Common myeloid progenitor, CD34-positive (primary cell): ENCODE results near the gene PMM2.

Experiments
- CTCF ChIA-PET: fragments of 350-600 bp; sonication (Branson Sonifier 250); formaldehyde crosslinking; loops from one replicate; lab custom pipeline; 2021; ENCODE audit warnings: antibody characterized with exemption; lab: Charles Lee
- POLR2A ChIA-PET: fragments of 350-600 bp; sonication (Branson Sonifier 250); formaldehyde crosslinking; loops from one replicate; lab custom pipeline; 2021; ENCODE audit warnings: antibody characterized with exemption; lab: Charles Lee
- DNase-seq, 3 donors: peaks; one replicate each; pipeline versions ENCODE4 v3.0.0 to v3.0.0-alpha.2; 2013
- H3K27ac ChIP-seq, 2 experiments: 1 replicate in 1 of 2; 2 replicates in 1 of 2; pipeline ENCODE4 v1.7.0; 2013; ENCODE audit warnings: inconsistent platforms in 2 of 2, low read length in 2 of 2, mild to moderate bottlenecking in 2 of 2, low read depth in 1 of 2, moderate library complexity in 1 of 2; ENCODE audit not compliant: severe bottlenecking in 2 of 2, insufficient read depth in 1 of 2, poor library complexity in 1 of 2
- H3K27me3 ChIP-seq, 5 experiments: replicated peaks in 2 of 5; 1 replicate in 3 of 5; 2 replicates in 2 of 5; pipeline versions ENCODE4 v1.6.1 to v1.7.0; 2013; ENCODE audit warnings: low read length in 4 of 5, mild to moderate bottlenecking in 2 of 5, moderate library complexity in 2 of 5, inconsistent platforms in 1 of 5; ENCODE audit not compliant: insufficient read depth in 5 of 5, control insufficient read depth in 4 of 5
- H3K36me3 ChIP-seq, 4 experiments: 1 replicate in 2 of 4; 2 replicates in 2 of 4; pipeline versions ENCODE4 v1.6.1 to v1.7.0; 2013; ENCODE audit warnings: low read length in 3 of 4, control low read depth in 1 of 4, mild to moderate bottlenecking in 1 of 4; ENCODE audit not compliant: control insufficient read depth in 4 of 4, insufficient read depth in 4 of 4
- H3K4me1 ChIP-seq, 4 experiments: 1 replicate in 3 of 4; 2 replicates in 1 of 4; pipeline versions ENCODE4 v1.6.1 to v1.7.1; 2013; ENCODE audit warnings: low read length in 3 of 4, mild to moderate bottlenecking in 3 of 4, control low read depth in 1 of 4, inconsistent platforms in 1 of 4, moderate library complexity in 1 of 4; ENCODE audit not compliant: control insufficient read depth in 4 of 4, insufficient read depth in 4 of 4; ENCODE audit errors: control extremely low read depth in 1 of 4
- H3K4me3 ChIP-seq, 7 experiments: 1 replicate in 4 of 7; 2 replicates in 3 of 7; pipeline versions ENCODE4 v1.5.1 to v1.7.0; 2013; ENCODE audit warnings: mild to moderate bottlenecking in 7 of 7, low read length in 6 of 7, moderate library complexity in 6 of 7, inconsistent platforms in 2 of 7, low read depth in 2 of 7, control low read depth in 1 of 7; ENCODE audit not compliant: insufficient read depth in 4 of 7, control insufficient read depth in 1 of 7; ENCODE audit errors: extremely low read depth in 1 of 7
- H3K9me3 ChIP-seq, 5 experiments: 1 replicate in 4 of 5; 2 replicates in 1 of 5; pipeline versions ENCODE4 v1.6.1 to v1.7.1; 2013; ENCODE audit warnings: low read length in 4 of 5, mild to moderate bottlenecking in 2 of 5, inconsistent platforms in 1 of 5, low read depth in 1 of 5, moderate library complexity in 1 of 5; ENCODE audit not compliant: control insufficient read depth in 4 of 5, insufficient read depth in 2 of 5; ENCODE audit errors: control extremely low read depth in 1 of 5
- WGBS: methylation state at CpG from one replicate; pipeline ENCODE4 v1.1.5; 2013; ENCODE audit not compliant: insufficient coverage; 5-methylcytosine and 5-hydroxymethylcytosine counted together

PMM2 gene

GRCh38 chr16:8885674-8886592 is 88.3 kb downstream of the PMM2 start:
- DNase-seq: no peak
- no peak overlapping the region for H3K4me3 ChIP-seq
- H3K4me1 ChIP-seq: no peaks in the 10 kb centered on the region
- ChIA-PET CTCF (interaction anchor here (0.9 to 8.3 kb wide), 6 partner anchors 10 to 317 kb away, joined by 3 to 85 read pairs (median 4); no protein-coding TSS in a partner anchor), POLR2A (interaction anchor here (0.6 kb wide), 1 partner anchor 57 kb away, joined by 3 read pairs; no protein-coding TSS in a partner anchor)
- peaks cover 0 to 24% (median 6%) of the 10 kb centered on the region in 5 experiments for H3K27me3 ChIP-seq
- WGBS: 29% methylated on average over 19 of the region's 20 CpGs
- H3K9me3 ChIP-seq: no peaks in the 10 kb centered on the region
- peaks cover 0 to 14% (median 7%) of the 10 kb centered on the region in 4 experiments for H3K36me3 ChIP-seq
- no peak overlapping the region for H3K27ac ChIP-seq

- Histone ChIP-seq H3K4me3 (no peak overlapping the region), H3K27me3 (peaks cover 0 to 24% (median 6%) of the 10 kb centered on the region in 5 experiments), H3K9me3 (no peaks in the 10 kb centered on the region), H3K4me1 (no peaks in the 10 kb centered on the region), H3K36me3 (peaks cover 0 to 22% (median 12%) of the 10 kb centered on the region in 4 experiments), H3K27ac (no peak overlapping the region)
- CTCF ChIA-PET: interaction anchor here (1.3 to 8.3 kb wide), 3 partner anchors 9 to 222 kb away, joined by 3 to 85 read pairs (median 8); no protein-coding TSS in a partner anchor
- WGBS: 78% methylated on average over 17 of the region's 19 CpGs
- POLR2A ChIA-PET: interaction anchor here (0.6 kb wide), 1 partner anchor 58 kb away, joined by 3 read pairs; no protein-coding TSS in a partner anchor
- no peak for DNase-seq
Measured at GRCh38 chr16:8886593-8887430, 89.2 kb downstream of the PMM2 start.

GRCh38 chr16:8887431-8887765 is 89.8 kb downstream of the PMM2 start:
- POLR2A ChIA-PET: no interaction called here
- 98% methylated on average over 6 of the region's 6 CpGs for WGBS
- H3K4me1 ChIP-seq: no peaks in the 10 kb centered on the region
- no peak for DNase-seq
- peaks cover 0 to 24% (median 6%) of the 10 kb centered on the region in 5 experiments for H3K27me3 ChIP-seq
- no peaks in the 10 kb centered on the region for H3K9me3 ChIP-seq
- CTCF ChIA-PET: interaction anchor here (0.8 to 4.7 kb wide), 3 partner anchors 7 to 68 kb away, joined by 3 to 34 read pairs (median 3); no protein-coding TSS in a partner anchor
- peaks cover 0 to 28% (median 18%) of the 10 kb centered on the region in 4 experiments for H3K36me3 ChIP-seq
- H3K27ac ChIP-seq: no peak overlapping the region
- no peak overlapping the region for H3K4me3 ChIP-seq

- no peak overlapping the region for H3K27ac ChIP-seq
- POLR2A ChIA-PET: no interaction called here
- no peak for DNase-seq
- peaks cover 0 to 34% (median 21%) of the 10 kb centered on the region in 4 experiments for H3K36me3 ChIP-seq
- 86% methylated on average over 14 of the region's 16 CpGs for WGBS
- CTCF ChIA-PET: interaction anchor here (0.8 to 4.7 kb wide), 2 partner anchors 8 to 14 kb away, joined by 3 to 34 read pairs; no protein-coding TSS in a partner anchor
- H3K4me1 ChIP-seq: no peaks in the 10 kb centered on the region
- H3K4me3 ChIP-seq: no peak overlapping the region
- peaks cover 0 to 24% (median 6%) of the 10 kb centered on the region in 5 experiments for H3K27me3 ChIP-seq
- no peaks in the 10 kb centered on the region for H3K9me3 ChIP-seq
Measured at GRCh38 chr16:8887952-8888560, 90.4 kb downstream of the PMM2 start.

GRCh38 chr16:8888951-8889892 is 91.6 kb downstream of the PMM2 start:
- Histone ChIP-seq H3K27ac (no peak overlapping the region), H3K27me3 (peaks cover 0 to 24% (median 6%) of the 10 kb centered on the region in 5 experiments), H3K36me3 (peaks cover 2 to 46% (median 29%) of the 10 kb centered on the region in 4 experiments), H3K4me1 (no peaks in the 10 kb centered on the region), H3K9me3 (no peaks in the 10 kb centered on the region), H3K4me3 (no peak overlapping the region)
- no peak for DNase-seq
- ChIA-PET POLR2A (no interaction called here), CTCF (interaction anchor here (0.7 to 4.7 kb wide), 9 partner anchors 9 to 221 kb away, joined by 3 to 34 read pairs (median 3); no protein-coding TSS in a partner anchor)
- WGBS: 94% methylated on average over 19 of the region's 23 CpGs
